Germinal center (tissue), 1 donor: ENCODE measurements around the gene PSME4.
"Not testable (repeated sequence)": the region's sequence is repeated elsewhere in the genome, so short reads cannot be mapped to it uniquely, and the experiment has no call there.

Experiments
- DNase-seq: peaks from one replicate; pipeline ENCODE4 v3.0.0; 2012; ENCODE audit warnings: mixed read lengths, low spot score

Gene PSME4

GRCh38 chr2:53881360-53881759 lies 89.4 kb downstream of the PSME4 start:
- no peak for DNase-seq

- DNase-seq = no peak
Measured at GRCh38 chr2:53880756-53881155, 90.0 kb downstream of the PSME4 start.

- DNase-seq = no peak
Measured at GRCh38 chr2:53877556-53877955, 93.2 kb downstream of the PSME4 start.

- no peak for DNase-seq
Measured at GRCh38 chr2:53877112-53877511, 93.7 kb downstream of the PSME4 start.

- no peak for DNase-seq
Measured at GRCh38 chr2:53874401-53874950, 96.3 kb downstream of the PSME4 start.

- no peak for DNase-seq
Measured at GRCh38 chr2:53867773-53868172, 103.0 kb downstream of the PSME4 start.

- no peak for DNase-seq
Measured at GRCh38 chr2:53867169-53867568, 103.6 kb downstream of the PSME4 start.

GRCh38 chr2:53865962-53866361 lies 104.8 kb downstream of the PSME4 start:
- DNase-seq = no peak

- no peak for DNase-seq
Measured at GRCh38 chr2:53865264-53865663, 105.5 kb downstream of the PSME4 start.

GRCh38 chr2:53863538-53864227 lies 107.1 kb downstream of the PSME4 start:
- no peak for DNase-seq

- no peak for DNase-seq
Measured at GRCh38 chr2:53861824-53862223, 109.0 kb downstream of the PSME4 start.

GRCh38 chr2:53859206-53860181 lies 111.3 kb downstream of the PSME4 start, which contains the start of gene GPR75:
TSS of gene GPR75 (minus strand) at chr2:53859967. CDS start at chr2:53854756, 5,211 bp downstream.
- DNase-seq = no peak

GRCh38 chr2:53856272-53856671 lies 114.5 kb downstream of the PSME4 start:
- no peak for DNase-seq

- no peak for DNase-seq
Measured at GRCh38 chr2:53854678-53855077, 116.1 kb downstream of the PSME4 start.

GRCh38 chr2:53852532-53852931 lies 118.3 kb downstream of the PSME4 start:
- no peak for DNase-seq

- DNase-seq = not testable (repeated sequence)
Measured at GRCh38 chr2:53851052-53851757, 119.6 kb downstream of the PSME4 start.

GRCh38 chr2:53848062-53848461 lies 122.7 kb downstream of the PSME4 start:
- DNase-seq = no peak

- DNase-seq = no peak
Measured at GRCh38 chr2:53843595-53843994, 127.2 kb downstream of the PSME4 start.

GRCh38 chr2:53842891-53843290 lies 127.9 kb downstream of the PSME4 start:
- DNase-seq = no peak

- DNase-seq = not testable (repeated sequence)
Measured at GRCh38 chr2:53841651-53842050, 129.1 kb downstream of the PSME4 start.

- no peak for DNase-seq
Measured at GRCh38 chr2:53840580-53840979, 130.2 kb downstream of the PSME4 start.

GRCh38 chr2:53829980-53830290 lies 140.9 kb downstream of the PSME4 start:
- DNase-seq = not testable (repeated sequence)
